ENCODE measurements around the gene DDX17.

Gene DDX17

GRCh38 chr22:38465673-38466490, 40.2 kb downstream of the DDX17 start:
- no peak for DNase-seq

GRCh38 chr22:38464992-38465672, 41.0 kb downstream of the DDX17 start:
- no peak for DNase-seq

GRCh38 chr22:38462960-38463784, 42.9 kb downstream of the DDX17 start:
- no peak for DNase-seq

GRCh38 chr22:38461414-38462081, 44.6 kb downstream of the DDX17 start:
- DNase-seq: no peak

- no peak for DNase-seq
Observed at GRCh38 chr22:38461057-38461413, 45.1 kb downstream of the DDX17 start.

GRCh38 chr22:38460426-38460840, 45.7 kb downstream of the DDX17 start:
- no peak for DNase-seq

GRCh38 chr22:38456841-38457699, 49.0 kb downstream of the DDX17 start:
- no peak for DNase-seq

- no peak for DNase-seq
Observed at GRCh38 chr22:38456272-38456835, 49.8 kb downstream of the DDX17 start.

GRCh38 chr22:38455530-38456271, 50.4 kb downstream of the DDX17 start:
- DNase-seq: no peak

- no peak for DNase-seq
Observed at GRCh38 chr22:38455076-38455529, 51.0 kb downstream of the DDX17 start, which contains the start of gene KCNJ4. Gene KCNJ4, minus strand, starts transcription at chr22:38455199. Its CDS starts 27,067 bp downstream, at chr22:38428132.

- DNase-seq: no peak
Observed at GRCh38 chr22:38454353-38455075, 51.6 kb downstream of the DDX17 start.

- no peak for DNase-seq
Observed at GRCh38 chr22:38453996-38454352, 52.1 kb downstream of the DDX17 start.

GRCh38 chr22:38453066-38453672, 52.9 kb downstream of the DDX17 start:
- no peak for DNase-seq

- no peak for DNase-seq
Observed at GRCh38 chr22:38452373-38453065, 53.6 kb downstream of the DDX17 start.

GRCh38 chr22:38451864-38452263, 54.2 kb downstream of the DDX17 start:
- DNase-seq: no peak

- DNase-seq: no peak
Observed at GRCh38 chr22:38451404-38451803, 54.7 kb downstream of the DDX17 start.

GRCh38 chr22:38450234-38450797, 55.8 kb downstream of the DDX17 start:
- DNase-seq: no peak

- DNase-seq: no peak
Observed at GRCh38 chr22:38449776-38450175, 56.3 kb downstream of the DDX17 start.
